Ishikawa (cell line): ENCODE data around the gene ARMH4.

ENCODE experiments used
- CEBPB ChIP-seq: IDR thresholded peaks from 2 replicates; pipeline ENCODE4 v1.6.1; 2012
- EGR1 ChIP-seq: IDR thresholded peaks from 2 replicates; pipeline ENCODE4 v1.6.1; 2012
- EP300 ChIP-seq: IDR thresholded peaks from 2 replicates; pipeline ENCODE4 v1.6.1; 2012; ENCODE audit warnings: borderline replicate concordance
- NFIC ChIP-seq: IDR thresholded peaks from 2 replicates; pipeline ENCODE4 v1.6.1; 2012
- RAD21 ChIP-seq: IDR thresholded peaks from 2 replicates; pipeline ENCODE4 v1.6.1; 2012; ENCODE audit warnings: low read depth
- TAF1 ChIP-seq: IDR thresholded peaks from 2 replicates; pipeline ENCODE4 v1.6.1; 2012; ENCODE audit warnings: low read depth, mild to moderate bottlenecking
- YY1 ChIP-seq: IDR thresholded peaks from 2 replicates; pipeline ENCODE4 v1.6.1; 2012; ENCODE audit warnings: low read depth
- TF ChIP-seq, protein P1 (sequence below): IDR thresholded peaks from 2 replicates; pipeline ENCODE4 v1.6.1; 2012

GRCh38 chr14:58072288-58073071 is 79.5 kb downstream of the ARMH4 start:
- TF ChIP-seq EP300 (no peak), YY1 (no peak), NFIC (no peak), EGR1 (no peak), TAF1 (no peak), RAD21 (peak; percentile 73), CEBPB (no peak)
- TF ChIP-seq, protein P1, sequence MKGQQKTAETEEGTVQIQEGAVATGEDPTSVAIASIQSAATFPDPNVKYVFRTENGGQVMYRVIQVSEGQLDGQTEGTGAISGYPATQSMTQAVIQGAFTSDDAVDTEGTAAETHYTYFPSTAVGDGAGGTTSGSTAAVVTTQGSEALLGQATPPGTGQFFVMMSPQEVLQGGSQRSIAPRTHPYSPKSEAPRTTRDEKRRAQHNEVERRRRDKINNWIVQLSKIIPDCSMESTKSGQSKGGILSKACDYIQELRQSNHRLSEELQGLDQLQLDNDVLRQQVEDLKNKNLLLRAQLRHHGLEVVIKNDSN: no peak
